Activated CD4-positive, alpha-beta T cell treated with anti-CD3 and anti-CD28 coated beads, Interleukin-10, Interleukin-2, amounts not matched to agents 100 ng/mL and 50 ng/mL, durations not matched to agents 16 hours and 8 hours (primary cell): Measurements from ENCODE around the gene HERC6.
"Not testable (repeated sequence)": the region's sequence is repeated elsewhere in the genome, so short reads cannot be mapped to it uniquely, and the experiment has no call there.

ENCODE experiments used
- DNase-seq: peaks from one replicate; pipeline ENCODE4 v3.0.0-alpha.2; 2020

Gene HERC6

GRCh38 chr4:88391703-88392102 is 13.1 kb downstream of the HERC6 start:
- DNase-seq: no peak

- no peak for DNase-seq
These were observed 18.0 kb downstream of the HERC6 start for GRCh38 chr4:88396681-88397080.

GRCh38 chr4:88398381-88398780 is 19.7 kb downstream of the HERC6 start:
- DNase-seq: no peak

GRCh38 chr4:88409206-88409605 is 30.6 kb downstream of the HERC6 start:
- DNase-seq: no peak

- no peak for DNase-seq
These were observed 31.1 kb downstream of the HERC6 start for GRCh38 chr4:88409789-88410188.

- peak; percentile 9 for DNase-seq
These were observed 32.9 kb downstream of the HERC6 start for GRCh38 chr4:88411491-88412096.

GRCh38 chr4:88413801-88414200 is 35.1 kb downstream of the HERC6 start:
- DNase-seq: no peak

- DNase-seq: no peak
These were observed 36.1 kb downstream of the HERC6 start for GRCh38 chr4:88414755-88415154.

GRCh38 chr4:88415982-88416381 is 37.3 kb downstream of the HERC6 start:
- DNase-seq: no peak

GRCh38 chr4:88418411-88418810 is 39.8 kb downstream of the HERC6 start:
- no peak for DNase-seq

- DNase-seq: no peak
These were observed 41.2 kb downstream of the HERC6 start for GRCh38 chr4:88419874-88420273.

- DNase-seq: no peak
These were observed 42.2 kb downstream of the HERC6 start for GRCh38 chr4:88420844-88421243.

- no peak for DNase-seq
These were observed 43.8 kb downstream of the HERC6 start for GRCh38 chr4:88422403-88422802.

- DNase-seq: no peak
These were observed 50.7 kb downstream of the HERC6 start for GRCh38 chr4:88429401-88429800.

- DNase-seq: no peak
These were observed 57.5 kb downstream of the HERC6 start for GRCh38 chr4:88435987-88436693.

GRCh38 chr4:88437873-88438272 is 59.2 kb downstream of the HERC6 start:
- DNase-seq: not testable (repeated sequence)

- DNase-seq: no peak
These were observed 60.6 kb downstream of the HERC6 start for GRCh38 chr4:88439161-88439760.

GRCh38 chr4:88440146-88440545 is 61.5 kb downstream of the HERC6 start:
- no peak for DNase-seq

GRCh38 chr4:88441696-88442095 is 63.0 kb downstream of the HERC6 start:
- no peak for DNase-seq

- no peak for DNase-seq
These were observed 64.1 kb downstream of the HERC6 start for GRCh38 chr4:88442689-88443191.

- DNase-seq: no peak
These were observed 64.8 kb downstream of the HERC6 start for GRCh38 chr4:88443486-88443885.

- DNase-seq: no peak
These were observed 66.6 kb downstream of the HERC6 start for GRCh38 chr4:88445252-88445651.

GRCh38 chr4:88446124-88446523 is 67.5 kb downstream of the HERC6 start:
- no peak for DNase-seq
